Activated CD4-positive, CD25-positive, alpha-beta regulatory T cell treated with anti-CD3 and anti-CD28 coated beads, Interleukin-2, amount 50 U/mL, for 72 hours (primary cell): ENCODE results near the gene MATK.
"Not testable (repeated sequence)": the region's sequence is repeated elsewhere in the genome, so short reads cannot be mapped to it uniquely, and the experiment has no call there.

Experiments used
- DNase-seq: peaks from one replicate; pipeline ENCODE4 v3.0.0; 2021

The MATK gene

DNA sequence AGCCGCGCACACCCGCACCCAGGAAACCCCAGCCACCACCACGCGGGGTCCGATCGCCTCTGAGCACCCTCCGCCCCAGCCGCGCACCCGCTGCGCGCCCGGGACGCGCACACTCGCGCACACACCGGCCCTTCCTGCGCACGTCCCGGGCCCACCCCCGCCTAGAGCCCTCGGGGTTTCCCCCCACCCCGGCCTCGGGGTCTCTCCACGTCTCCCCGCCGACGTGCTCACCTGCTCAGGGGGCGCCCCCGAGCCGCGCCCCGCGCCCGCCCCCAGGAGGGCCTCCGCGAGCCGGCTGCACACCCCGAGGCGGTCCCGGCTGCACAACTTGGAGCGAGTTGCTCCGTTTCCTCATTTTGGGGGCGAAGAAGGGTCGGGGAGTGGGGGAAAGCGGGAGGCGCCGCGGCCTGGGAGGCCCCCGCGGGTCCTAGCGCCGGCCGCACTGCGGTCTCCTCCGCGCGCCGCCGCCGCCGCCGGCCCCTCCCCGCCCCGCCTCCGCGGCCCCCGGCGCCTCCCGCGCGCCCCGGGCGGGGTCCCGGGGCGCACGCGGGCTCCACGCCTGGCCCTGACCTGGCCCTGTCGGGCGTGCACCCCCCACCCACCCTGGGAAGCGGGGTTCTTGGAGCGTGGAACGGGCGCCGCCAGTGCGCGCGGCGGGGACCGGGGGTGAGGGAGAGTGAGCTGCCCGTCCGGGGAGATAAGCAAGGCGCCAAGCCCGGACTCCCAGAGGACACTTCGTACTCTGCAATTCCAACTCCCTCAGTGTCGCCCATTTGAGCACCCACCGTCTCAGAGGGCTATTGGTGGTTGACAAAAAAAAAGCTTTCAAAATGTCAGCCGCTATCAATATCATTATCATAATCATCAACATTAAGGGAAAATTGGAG lies at the start of gene MATK:
TSS of gene MATK (minus strand) at position 444 of the 887 bp plus-strand sequence. CDS start 1,246 bp downstream, outside the sequence.
- no peak for DNase-seq

DNA sequence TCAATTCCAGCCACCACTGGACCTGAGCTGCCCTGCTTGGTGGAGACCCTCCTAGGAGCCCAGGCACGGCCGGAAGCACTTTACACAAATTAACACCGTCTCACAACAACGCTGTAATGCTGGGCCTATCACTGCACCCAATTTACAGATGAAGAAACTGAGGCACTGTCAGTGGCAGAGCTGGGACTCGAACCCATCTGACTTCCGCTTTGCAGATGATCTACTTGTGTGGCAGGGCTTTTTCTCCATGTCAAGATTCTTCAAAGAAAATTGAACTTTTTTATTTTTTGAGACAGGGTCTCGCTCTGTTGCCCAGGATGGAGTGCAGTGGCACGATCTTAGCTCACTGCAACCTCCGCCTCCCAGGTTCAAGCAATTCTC lies 48.9 kb upstream of the MATK start:
- no peak for DNase-seq

GRCh38 chr19:3834349-3835054 lies 48.3 kb upstream of the MATK start:
- no peak for DNase-seq

DNA sequence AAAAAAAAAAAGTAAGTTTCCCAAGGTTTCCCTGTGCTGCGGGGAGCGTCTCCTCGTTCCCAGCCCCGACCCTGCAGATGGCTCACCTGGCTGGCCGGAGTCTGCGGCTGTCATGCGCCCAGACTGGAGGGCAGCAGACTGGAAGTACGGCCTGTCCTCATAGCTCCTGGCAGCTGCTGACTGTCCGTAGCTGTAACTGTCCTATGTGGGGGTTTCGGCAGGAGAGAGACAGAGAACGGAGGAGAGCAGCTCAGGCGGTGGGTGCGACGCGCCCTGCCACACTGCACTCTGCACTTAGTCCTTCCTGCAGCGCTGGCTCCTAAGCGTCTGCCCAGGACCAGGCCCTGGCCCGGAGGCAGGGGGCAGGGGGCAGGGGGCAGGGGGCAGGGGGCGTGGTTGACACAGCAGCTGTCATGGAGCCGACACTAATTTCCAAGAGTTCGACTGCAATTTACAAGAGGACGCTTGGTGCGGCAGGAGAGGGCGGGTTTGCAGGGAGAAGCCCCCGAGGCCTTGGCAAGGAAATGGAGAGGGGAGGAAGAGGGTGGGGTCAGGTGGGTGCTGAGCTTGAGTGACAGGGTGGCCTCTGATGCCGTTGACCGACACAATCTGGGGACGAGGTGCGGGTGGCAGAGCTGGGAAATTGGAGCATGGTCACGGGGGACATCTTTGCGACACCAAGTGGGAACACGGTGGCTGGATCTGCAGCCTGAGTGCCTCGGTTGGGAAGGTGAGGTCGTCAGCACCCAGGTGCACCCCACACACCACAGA lies 47.6 kb upstream of the MATK start:
- no peak for DNase-seq

- no peak for DNase-seq
These were observed 45.8 kb upstream of the MATK start for GRCh38 chr19:3832001-3832400.

DNA sequence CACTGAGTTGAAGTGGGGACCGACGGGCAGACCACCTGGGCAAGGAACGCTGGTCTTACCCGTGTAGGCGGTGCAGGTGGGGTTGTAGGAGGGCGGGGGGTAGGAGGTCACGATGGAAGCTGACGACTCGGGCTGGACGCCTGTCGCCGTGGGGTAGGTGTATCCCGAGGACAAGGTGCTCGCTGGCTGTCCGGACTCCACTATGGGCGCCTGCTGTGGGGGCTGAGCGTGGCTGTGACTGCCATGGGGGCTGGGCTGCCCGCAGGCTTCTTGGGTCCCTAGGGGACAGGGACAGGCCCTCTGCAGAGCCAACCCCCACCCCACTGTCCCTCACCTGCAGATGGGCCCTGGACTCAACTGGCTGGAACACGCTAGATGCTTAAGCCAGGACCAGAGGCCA lies 45.4 kb upstream of the MATK start:
- no peak for DNase-seq

- DNase-seq, result no peak
These were observed 44.7 kb upstream of the MATK start for GRCh38 chr19:3830621-3831589.

- no peak for DNase-seq
These were observed 41.1 kb upstream of the MATK start for GRCh38 chr19:3827306-3827705.

- no peak for DNase-seq
These were observed 40.0 kb upstream of the MATK start for GRCh38 chr19:3826163-3826562.

- no peak for DNase-seq
These were observed 39.2 kb upstream of the MATK start for GRCh38 chr19:3825286-3825956.

- DNase-seq, result no peak
These were observed 37.2 kb upstream of the MATK start for GRCh38 chr19:3823350-3823713.

GRCh38 chr19:3822683-3823349 lies 36.6 kb upstream of the MATK start:
- DNase-seq, result no peak

DNA sequence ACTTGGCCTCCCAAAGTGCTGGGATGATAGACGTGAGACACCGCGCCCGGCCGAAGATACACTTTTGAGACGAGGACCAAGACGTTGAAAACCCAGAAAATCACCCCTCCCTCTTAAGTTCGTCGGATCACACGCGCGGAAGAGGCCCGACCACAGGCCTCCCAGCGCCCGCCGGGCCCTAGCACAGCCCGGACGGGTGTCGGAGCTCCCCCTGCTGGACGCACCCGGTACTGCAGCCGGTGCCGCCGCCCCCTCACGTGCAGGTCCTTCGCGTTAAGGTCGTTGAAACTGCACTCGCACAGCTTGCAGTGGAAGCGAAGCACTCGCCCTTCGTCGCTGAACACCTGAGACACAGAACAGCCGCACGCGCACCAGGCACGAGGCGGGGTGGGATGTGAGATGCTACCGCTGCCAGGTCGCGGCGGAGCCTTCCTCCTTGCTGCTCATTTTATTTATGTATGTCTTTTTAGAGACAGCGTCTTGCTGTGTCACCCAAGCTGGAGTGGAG lies 35.7 kb upstream of the MATK start:
- DNase-seq, result peak; percentile 99

DNA sequence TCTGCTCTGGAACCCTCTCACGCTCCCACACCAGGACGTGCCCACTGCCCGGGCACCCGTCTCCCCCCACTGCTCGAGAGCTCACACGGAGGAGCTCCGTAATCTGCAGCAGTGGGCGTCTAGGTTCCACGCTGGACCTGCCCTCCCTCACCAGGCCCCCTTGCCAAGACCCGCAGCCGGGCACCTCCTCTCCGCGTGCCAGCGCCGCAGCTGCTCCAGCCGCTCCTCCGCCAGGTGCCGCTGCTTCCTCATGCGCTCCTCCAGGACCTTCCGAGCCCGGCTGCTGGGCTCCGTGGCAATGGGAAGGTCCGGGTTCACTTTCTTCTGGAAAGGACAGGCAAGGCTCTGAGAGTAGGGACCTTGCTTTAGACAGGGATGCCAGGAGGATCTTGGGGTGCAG lies 35.0 kb upstream of the MATK start:
- no peak for DNase-seq

GRCh38 chr19:3819989-3820388 lies 33.8 kb upstream of the MATK start:
- DNase-seq, result no peak

DNA sequence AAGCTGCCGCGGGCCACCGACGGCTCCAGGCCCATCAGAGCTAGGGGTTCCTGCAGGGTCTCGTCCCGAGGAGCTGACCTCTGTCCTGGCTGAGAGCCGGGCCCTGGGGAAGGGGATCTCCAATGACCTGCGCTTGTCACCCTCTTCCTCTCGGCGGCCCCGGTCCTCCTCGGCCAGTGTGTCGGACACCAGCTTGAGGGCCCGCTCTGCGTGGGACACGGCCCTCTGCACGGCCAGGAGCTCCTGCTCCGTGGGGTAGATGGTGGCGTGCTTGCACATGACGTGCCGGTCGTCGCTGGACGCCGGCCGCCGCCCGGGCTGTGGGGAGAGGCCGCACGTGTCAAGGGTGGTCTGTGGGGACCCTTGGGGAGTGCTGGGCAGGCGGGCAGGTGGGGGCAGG lies 32.7 kb upstream of the MATK start:
- DNase-seq, result no peak

DNA sequence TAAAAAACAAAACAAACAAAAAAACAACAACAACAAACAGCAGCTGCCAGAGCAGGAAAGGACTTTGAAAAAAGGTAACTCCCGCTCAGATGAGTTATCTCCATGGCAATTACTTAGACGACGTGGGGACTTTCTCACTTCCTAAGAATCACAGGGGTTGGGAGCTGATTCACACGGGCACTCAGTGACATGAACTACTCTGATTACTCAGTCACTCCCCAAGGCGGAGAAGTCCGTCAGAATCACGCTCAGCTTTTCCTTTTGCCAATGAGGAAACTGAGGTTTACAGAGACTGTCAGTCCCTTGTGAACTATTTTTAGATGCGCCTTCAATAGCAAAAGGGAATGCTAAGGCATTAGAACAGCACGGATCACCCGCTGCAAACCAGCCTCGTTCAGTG lies 32.3 kb upstream of the MATK start:
- no peak for DNase-seq

DNA sequence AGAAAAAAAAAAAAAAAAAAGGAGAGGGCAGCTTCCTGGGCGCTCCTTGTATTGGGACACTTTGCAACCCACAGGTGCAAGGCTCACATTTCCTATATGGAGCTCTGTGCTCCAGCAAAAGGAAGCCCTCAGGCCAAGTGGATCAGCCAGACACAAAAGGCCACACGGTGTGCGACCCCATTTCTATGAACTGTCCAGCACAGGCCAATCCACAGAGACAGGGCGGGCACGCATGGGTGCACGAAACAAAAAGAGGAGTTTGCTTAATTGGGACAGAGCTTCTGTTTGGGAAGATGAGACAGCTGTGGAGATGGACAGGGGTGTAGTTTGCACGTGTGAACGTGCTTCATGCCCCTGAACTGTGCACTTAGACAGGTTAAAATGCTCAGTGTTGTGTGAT lies 31.6 kb upstream of the MATK start:
- no peak for DNase-seq

- DNase-seq, result no peak
These were observed 30.5 kb upstream of the MATK start for GRCh38 chr19:3816566-3817218.

DNA sequence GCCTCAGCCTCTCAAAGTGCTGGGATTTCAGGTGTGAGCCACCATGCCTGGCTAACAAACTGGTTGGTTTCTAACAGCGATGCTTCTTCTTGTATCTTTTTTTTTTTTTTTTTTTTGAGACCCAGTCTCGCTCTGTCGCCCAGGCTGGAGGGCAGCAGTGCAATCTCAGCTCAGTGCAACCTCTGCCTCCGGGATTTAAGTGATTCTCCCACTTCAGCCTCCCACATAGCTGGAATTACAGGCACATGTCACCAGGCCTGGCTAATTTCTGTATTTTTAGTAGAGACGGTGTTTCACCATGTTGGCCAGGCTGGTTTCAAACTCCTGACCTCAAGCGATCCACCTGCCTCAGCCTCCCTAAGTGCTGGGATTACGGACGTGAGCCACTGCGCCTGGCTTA lies 30.0 kb upstream of the MATK start:
- not testable (repeated sequence) for DNase-seq
